Activated T-cell treated with anti-CD3 and anti-CD28 coated beads, Interleukin-2, amount 50 U/mL, for 48 hours (primary cell): ENCODE data around the gene EYS.
"Not testable (repeated sequence)": the region's sequence is repeated elsewhere in the genome, so short reads cannot be mapped to it uniquely, and the experiment has no call there.

Experiments
- DNase-seq, 2 experiments: peaks; one replicate each; pipeline ENCODE4 v3.0.0-alpha.2; 2020

Gene EYS

GRCh38 chr6:63800386-63800785, 1906.6 kb downstream of the EYS start:
- DNase-seq, result not testable (repeated sequence)

- DNase-seq, result no peak
Observed at GRCh38 chr6:63799813-63800212, 1907.2 kb downstream of the EYS start.

GRCh38 chr6:63799313-63799712, 1907.7 kb downstream of the EYS start:
- no peak for DNase-seq

- no peak for DNase-seq
Observed at GRCh38 chr6:63798378-63798777, 1908.6 kb downstream of the EYS start.

GRCh38 chr6:63797721-63798120, 1909.3 kb downstream of the EYS start:
- no peak for DNase-seq

GRCh38 chr6:63795826-63796225, 1911.2 kb downstream of the EYS start:
- DNase-seq, result no peak

- DNase-seq, result no peak
Observed at GRCh38 chr6:63795006-63795405, 1912.0 kb downstream of the EYS start.

GRCh38 chr6:63793465-63794137, 1913.4 kb downstream of the EYS start:
- DNase-seq, result no peak

- DNase-seq, result no peak
Observed at GRCh38 chr6:63792736-63793464, 1914.1 kb downstream of the EYS start.

- DNase-seq, result no peak
Observed at GRCh38 chr6:63790334-63790733, 1916.7 kb downstream of the EYS start.

GRCh38 chr6:63789699-63790098, 1917.3 kb downstream of the EYS start:
- no peak for DNase-seq

GRCh38 chr6:63788569-63788968, 1918.5 kb downstream of the EYS start:
- no peak for DNase-seq

GRCh38 chr6:63787021-63787420, 1920.0 kb downstream of the EYS start:
- no peak for DNase-seq

GRCh38 chr6:63785006-63785405, 1922.0 kb downstream of the EYS start:
- DNase-seq, result no peak

- no peak for DNase-seq
Observed at GRCh38 chr6:63783096-63783495, 1923.9 kb downstream of the EYS start.

- no peak for DNase-seq
Observed at GRCh38 chr6:63774961-63775360, 1932.1 kb downstream of the EYS start.

- DNase-seq, result no peak
Observed at GRCh38 chr6:63773200-63773599, 1933.8 kb downstream of the EYS start.

GRCh38 chr6:63765828-63766227, 1941.2 kb downstream of the EYS start:
- DNase-seq, result no peak

GRCh38 chr6:63764318-63764916, 1942.6 kb downstream of the EYS start:
- no peak for DNase-seq

- no peak for DNase-seq
Observed at GRCh38 chr6:63760199-63760598, 1946.8 kb downstream of the EYS start.

GRCh38 chr6:63759605-63760105, 1947.4 kb downstream of the EYS start:
- no peak for DNase-seq

- DNase-seq, result no peak
Observed at GRCh38 chr6:63757826-63758225, 1949.2 kb downstream of the EYS start.

GRCh38 chr6:63757275-63757674, 1949.8 kb downstream of the EYS start:
- DNase-seq, result not testable (repeated sequence)

- no peak for DNase-seq
Observed at GRCh38 chr6:63750400-63750799, 1956.6 kb downstream of the EYS start.
